Breast epithelium (tissue), 3 donors: ENCODE results near the gene SAXO1.

Experiments
- POLR2A ChIP-seq: fragments of 450-650 bp; IDR thresholded peaks from one replicate; pipeline ENCODE4 v1.6.1; 2016; ENCODE audit warnings: antibody characterized with exemption, mild to moderate bottlenecking, moderate library complexity
- POLR2AphosphoS5 ChIP-seq, 3 donors: sonication (generic); formaldehyde crosslinking; IDR thresholded peaks; one replicate each; pipeline ENCODE4 v1.6.1; 2017; ENCODE audit warnings: antibody characterized with exemption in 3 of 3
- TF ChIP-seq, protein P1 (sequence below), 3 donors: fragments of 450-650 bp; IDR thresholded peaks; one replicate each; pipeline ENCODE4 v1.5.1; 2016 to 2017; ENCODE audit warnings: antibody characterized with exemption in 3 of 3, mild to moderate bottlenecking in 3 of 3, moderate library complexity in 3 of 3

DNA sequence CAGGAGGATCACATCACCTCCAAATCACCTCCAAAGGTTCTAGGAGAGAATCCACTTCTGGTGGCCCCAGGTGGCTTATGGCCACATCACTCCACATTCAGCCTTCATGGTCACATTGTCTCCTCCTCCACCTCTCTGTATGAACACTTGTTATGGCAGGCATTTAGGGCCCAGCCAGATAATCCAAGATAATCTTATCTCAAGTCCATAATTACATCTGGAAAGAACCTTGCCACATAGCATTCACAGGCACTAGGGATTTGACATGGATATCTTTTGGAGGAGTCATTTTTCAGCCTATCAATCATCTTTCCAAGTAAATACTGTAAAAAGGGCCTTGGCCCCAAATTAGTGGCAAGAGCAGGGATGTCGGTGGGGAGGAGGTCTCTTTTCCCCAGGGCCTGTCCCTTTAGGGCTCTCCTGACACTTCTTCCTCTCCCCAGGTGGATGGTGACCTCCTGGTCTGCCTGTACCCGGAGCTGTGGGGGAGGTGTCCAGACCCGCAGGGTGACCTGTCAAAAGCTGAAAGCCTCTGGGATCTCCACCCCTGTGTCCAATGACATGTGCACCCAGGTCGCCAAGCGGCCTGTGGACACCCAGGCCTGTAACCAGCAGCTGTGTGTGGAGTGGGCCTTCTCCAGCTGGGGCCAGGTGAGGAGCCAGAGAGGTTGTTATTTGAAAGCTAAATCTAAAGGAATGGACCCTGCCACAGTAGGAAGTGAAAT, 140.9 kb downstream of the SAXO1 start:
- no peak for TF ChIP-seq POLR2A
- TF ChIP-seq, protein P1, sequence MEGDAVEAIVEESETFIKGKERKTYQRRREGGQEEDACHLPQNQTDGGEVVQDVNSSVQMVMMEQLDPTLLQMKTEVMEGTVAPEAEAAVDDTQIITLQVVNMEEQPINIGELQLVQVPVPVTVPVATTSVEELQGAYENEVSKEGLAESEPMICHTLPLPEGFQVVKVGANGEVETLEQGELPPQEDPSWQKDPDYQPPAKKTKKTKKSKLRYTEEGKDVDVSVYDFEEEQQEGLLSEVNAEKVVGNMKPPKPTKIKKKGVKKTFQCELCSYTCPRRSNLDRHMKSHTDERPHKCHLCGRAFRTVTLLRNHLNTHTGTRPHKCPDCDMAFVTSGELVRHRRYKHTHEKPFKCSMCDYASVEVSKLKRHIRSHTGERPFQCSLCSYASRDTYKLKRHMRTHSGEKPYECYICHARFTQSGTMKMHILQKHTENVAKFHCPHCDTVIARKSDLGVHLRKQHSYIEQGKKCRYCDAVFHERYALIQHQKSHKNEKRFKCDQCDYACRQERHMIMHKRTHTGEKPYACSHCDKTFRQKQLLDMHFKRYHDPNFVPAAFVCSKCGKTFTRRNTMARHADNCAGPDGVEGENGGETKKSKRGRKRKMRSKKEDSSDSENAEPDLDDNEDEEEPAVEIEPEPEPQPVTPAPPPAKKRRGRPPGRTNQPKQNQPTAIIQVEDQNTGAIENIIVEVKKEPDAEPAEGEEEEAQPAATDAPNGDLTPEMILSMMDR (IDR thresholded peaks at IDR 0.05) = no peak
- TF ChIP-seq POLR2AphosphoS5 (IDR thresholded peaks at IDR 0.05) = no peak
